Dendritic cell treated with granulocyte-macrophage colony-stimulating factor and Interleukin-4, amounts not matched to agents 40 ng/mL and 50 ng/mL, for 4 days (primary cell): Measurements from ENCODE around the gene NRXN2.
"Not testable (repeated sequence)": the region's sequence is repeated elsewhere in the genome, so short reads cannot be mapped to it uniquely, and the experiment has no call there.

Experiments
- H3K27ac Mint-ChIP-seq: one replicate; pipeline ENCODE4 v1.8.0; 2022; ENCODE audit warnings: mild to moderate bottlenecking, mixed read lengths
- H3K27me3 Mint-ChIP-seq: one replicate; pipeline ENCODE4 v1.8.0; 2022; ENCODE audit warnings: mild to moderate bottlenecking, mixed read lengths
- H3K36me3 Mint-ChIP-seq: one replicate; pipeline ENCODE4 v1.8.0; 2022; ENCODE audit warnings: low read depth, mixed read lengths
- H3K4me1 Mint-ChIP-seq: one replicate; pipeline ENCODE4 v1.8.0; 2022; ENCODE audit warnings: low read depth, mixed read lengths
- H3K4me3 Mint-ChIP-seq: one replicate; pipeline ENCODE4 v1.8.0; 2022; ENCODE audit warnings: mild to moderate bottlenecking, moderate library complexity, mixed read lengths
- H3K9me3 Mint-ChIP-seq: one replicate; pipeline ENCODE4 v1.8.0; 2022; ENCODE audit warnings: mixed read lengths
- intact Hi-C: fragments of 100-400 bp; cut with micrococcal nuclease; formaldehyde crosslinking; loops from one replicate; pipeline ENCODE4 v1.15.0; 2022

The NRXN2 gene

GRCh38 chr11:64564947-64565889 lies 157.8 kb downstream of the NRXN2 start:
- intact Hi-C loops = no loop called here
- no peaks in the 10 kb centered on the region for H3K4me1 Mint-ChIP-seq
- H3K27me3 Mint-ChIP-seq = peaks cover 2% of the 10 kb centered on the region
- H3K36me3 Mint-ChIP-seq = no peaks in the 10 kb centered on the region
- H3K4me3 Mint-ChIP-seq = no peak overlapping the region
- no peaks in the 10 kb centered on the region for H3K9me3 Mint-ChIP-seq
- H3K27ac Mint-ChIP-seq = no peak overlapping the region

- no peaks in the 10 kb centered on the region for H3K9me3 Mint-ChIP-seq
- no peak overlapping the region for H3K4me3 Mint-ChIP-seq
- H3K36me3 Mint-ChIP-seq = no peaks in the 10 kb centered on the region
- intact Hi-C loops = no loop called here
- no peak overlapping the region for H3K27ac Mint-ChIP-seq
- H3K4me1 Mint-ChIP-seq = no peaks in the 10 kb centered on the region
- peaks cover 2% of the 10 kb centered on the region for H3K27me3 Mint-ChIP-seq
Observed at GRCh38 chr11:64564419-64564818, 158.6 kb downstream of the NRXN2 start.

GRCh38 chr11:64563966-64564365 lies 159.0 kb downstream of the NRXN2 start:
- H3K9me3 Mint-ChIP-seq = no peaks in the 10 kb centered on the region
- intact Hi-C loops = no loop called here
- no peak overlapping the region for H3K27ac Mint-ChIP-seq
- H3K36me3 Mint-ChIP-seq = no peaks in the 10 kb centered on the region
- peaks cover 2% of the 10 kb centered on the region for H3K27me3 Mint-ChIP-seq
- H3K4me1 Mint-ChIP-seq = no peaks in the 10 kb centered on the region
- H3K4me3 Mint-ChIP-seq = no peak overlapping the region

- no peak overlapping the region for H3K4me3 Mint-ChIP-seq
- no peak overlapping the region for H3K27ac Mint-ChIP-seq
- H3K36me3 Mint-ChIP-seq = no peaks in the 10 kb centered on the region
- H3K4me1 Mint-ChIP-seq = no peaks in the 10 kb centered on the region
- intact Hi-C loops = no loop called here
- H3K27me3 Mint-ChIP-seq = peaks cover 3% of the 10 kb centered on the region
- H3K9me3 Mint-ChIP-seq = no peaks in the 10 kb centered on the region
Observed at GRCh38 chr11:64562723-64563351, 160.2 kb downstream of the NRXN2 start.

- peaks cover 3% of the 10 kb centered on the region for H3K27me3 Mint-ChIP-seq
- intact Hi-C loops = no loop called here
- H3K9me3 Mint-ChIP-seq = no peaks in the 10 kb centered on the region
- H3K36me3 Mint-ChIP-seq = no peaks in the 10 kb centered on the region
- H3K4me1 Mint-ChIP-seq = no peaks in the 10 kb centered on the region
- H3K4me3 Mint-ChIP-seq = no peak overlapping the region
- H3K27ac Mint-ChIP-seq = no peak overlapping the region
Observed at GRCh38 chr11:64561984-64562722, 160.8 kb downstream of the NRXN2 start.

- H3K9me3 Mint-ChIP-seq, H3K4me3 Mint-ChIP-seq, H3K27ac Mint-ChIP-seq, intact Hi-C loops, H3K4me1 Mint-ChIP-seq, H3K27me3 Mint-ChIP-seq, H3K36me3 Mint-ChIP-seq: not testable (repeated sequence)
Observed at GRCh38 chr11:64561429-64561828, 161.6 kb downstream of the NRXN2 start.

- Mint-ChIP-seq H3K27me3 (peaks cover 5% of the 10 kb centered on the region), H3K9me3 (no peaks in the 10 kb centered on the region), H3K27ac (no peak overlapping the region), H3K4me1 (no peaks in the 10 kb centered on the region), H3K4me3 (no peak overlapping the region), H3K36me3 (no peaks in the 10 kb centered on the region)
- intact Hi-C loops = no loop called here
Observed at GRCh38 chr11:64560941-64561340, 162.1 kb downstream of the NRXN2 start.

GRCh38 chr11:64560139-64560771 lies 162.7 kb downstream of the NRXN2 start:
- Mint-ChIP-seq H3K4me3 (no peak overlapping the region), H3K9me3 (no peaks in the 10 kb centered on the region), H3K4me1 (peaks cover 1% of the 10 kb centered on the region), H3K36me3 (no peaks in the 10 kb centered on the region), H3K27ac (no peak overlapping the region), H3K27me3 (peaks cover 6% of the 10 kb centered on the region)
- intact Hi-C loops = no loop called here

GRCh38 chr11:64559351-64560138 lies 163.5 kb downstream of the NRXN2 start:
- Mint-ChIP-seq H3K9me3 (no peaks in the 10 kb centered on the region), H3K4me3 (no peak overlapping the region), H3K27ac (no peak overlapping the region), H3K4me1 (peaks cover 8% of the 10 kb centered on the region), H3K27me3 (peaks cover 12% of the 10 kb centered on the region), H3K36me3 (no peaks in the 10 kb centered on the region)
- intact Hi-C loops = no loop called here

GRCh38 chr11:64558869-64559268 lies 164.1 kb downstream of the NRXN2 start:
- H3K4me3 Mint-ChIP-seq = no peak overlapping the region
- peaks cover 13% of the 10 kb centered on the region for H3K27me3 Mint-ChIP-seq
- no peak overlapping the region for H3K27ac Mint-ChIP-seq
- peaks cover 15% of the 10 kb centered on the region for H3K4me1 Mint-ChIP-seq
- H3K9me3 Mint-ChIP-seq = no peaks in the 10 kb centered on the region
- intact Hi-C loops = no loop called here
- no peaks in the 10 kb centered on the region for H3K36me3 Mint-ChIP-seq

GRCh38 chr11:64558065-64558745 lies 164.8 kb downstream of the NRXN2 start:
- intact Hi-C loops = no loop called here
- no peak overlapping the region for H3K27ac Mint-ChIP-seq
- no peak overlapping the region for H3K4me3 Mint-ChIP-seq
- peaks cover 20% of the 10 kb centered on the region for H3K4me1 Mint-ChIP-seq
- peaks cover 13% of the 10 kb centered on the region for H3K27me3 Mint-ChIP-seq
- no peaks in the 10 kb centered on the region for H3K9me3 Mint-ChIP-seq
- H3K36me3 Mint-ChIP-seq = no peaks in the 10 kb centered on the region

- Mint-ChIP-seq H3K36me3 (no peaks in the 10 kb centered on the region), H3K4me1 (peaks cover 20% of the 10 kb centered on the region), H3K9me3 (no peaks in the 10 kb centered on the region), H3K4me3 (no peak overlapping the region), H3K27ac (no peak overlapping the region), H3K27me3 (peaks cover 13% of the 10 kb centered on the region)
- intact Hi-C loops = no loop called here
Observed at GRCh38 chr11:64556721-64557250, 166.2 kb downstream of the NRXN2 start.
